NT2/D1 (cell line): ENCODE results near the gene TMEM132C.

Experiments used
- SUZ12 ChIP-seq: IDR thresholded peaks from 2 replicates; pipeline ENCODE4 v1.6.1; 2011; ENCODE audit not compliant: insufficient read length, insufficient read depth; ENCODE audit errors: extremely low read depth
- YY1 ChIP-seq: IDR thresholded peaks from 2 replicates; pipeline ENCODE4 v1.6.1; 2011; ENCODE audit not compliant: insufficient read length, insufficient read depth

DNA sequence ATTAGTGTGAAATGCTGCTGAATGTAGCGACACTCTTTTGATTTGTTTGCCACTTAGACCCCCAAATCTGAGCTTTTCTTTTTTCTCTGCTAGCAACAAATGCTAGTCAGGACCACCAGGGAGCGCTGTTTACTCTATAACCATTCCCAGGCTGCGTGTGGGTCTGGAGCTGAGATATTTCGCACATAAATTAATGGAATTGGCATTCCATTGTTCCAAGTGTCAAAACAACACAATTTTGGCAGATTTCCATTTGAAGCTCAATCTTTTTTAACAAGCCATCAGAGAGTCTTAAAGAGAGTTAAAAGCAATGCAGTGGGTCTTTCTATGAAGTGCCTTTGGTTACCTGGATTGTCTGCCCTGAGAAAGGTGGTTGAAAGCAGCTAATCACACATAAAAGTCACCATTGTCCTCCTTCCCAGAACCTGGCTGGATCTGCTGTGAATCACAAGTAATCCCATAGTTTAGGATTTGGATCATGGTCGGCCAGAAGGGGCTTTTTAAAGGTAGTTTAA lies 7.4 kb upstream of the TMEM132C start:
- TF ChIP-seq SUZ12 (no peak), YY1 (no peak)
